Mesendoderm (in vitro differentiated cells): Measurements from ENCODE around the gene SLC1A2.

Source experiments
- DNase-seq: peaks from one replicate; pipeline ENCODE4 v3.0.0; 2013
- H2AK5ac ChIP-seq: 2 replicates; pipeline ENCODE4 v1.6.1; 2013; ENCODE audit warnings: low read length, inconsistent platforms
- H2BK120ac ChIP-seq: 2 replicates; pipeline ENCODE4 v1.6.1; 2013; ENCODE audit warnings: low read depth, mild to moderate bottlenecking, low read length, moderate library complexity, mixed read lengths
- H2BK15ac ChIP-seq: replicated peaks from 2 replicates; pipeline ENCODE4 v1.6.1; 2013; ENCODE audit warnings: low read depth, mild to moderate bottlenecking, moderate library complexity
- H2BK5ac ChIP-seq: 2 replicates; pipeline ENCODE4 v1.6.1; 2013; ENCODE audit warnings: low read length, inconsistent platforms
- H3K18ac ChIP-seq: 2 replicates; pipeline ENCODE4 v1.6.1; 2013; ENCODE audit warnings: mild to moderate bottlenecking, low read length, mixed read lengths
- H3K23ac ChIP-seq: one replicate; pipeline ENCODE4 v1.6.1; 2013; ENCODE audit warnings: low read length
- H3K27ac ChIP-seq: 2 replicates; pipeline ENCODE4 v1.5.1; 2013; ENCODE audit warnings: low read depth, mild to moderate bottlenecking, inconsistent platforms, low read length, moderate library complexity
- H3K27me3 ChIP-seq: 2 replicates; pipeline ENCODE4 v1.6.1; 2013; ENCODE audit warnings: low read length, control low read depth, mild to moderate bottlenecking, inconsistent platforms; ENCODE audit not compliant: insufficient read depth, poor library complexity
- H3K36me3 ChIP-seq: 2 replicates; pipeline ENCODE4 v1.6.1; 2013; ENCODE audit warnings: low read length, inconsistent platforms; ENCODE audit not compliant: control insufficient read depth, insufficient read depth
- H3K4ac ChIP-seq: one replicate; pipeline ENCODE4 v1.6.1; 2013; ENCODE audit warnings: low read depth, mild to moderate bottlenecking, low read length, moderate library complexity
- H3K4me1 ChIP-seq: 2 replicates; pipeline ENCODE4 v1.6.1; 2013; ENCODE audit warnings: low read depth, low read length, inconsistent platforms; ENCODE audit not compliant: control insufficient read depth
- H3K4me2 ChIP-seq: 2 replicates; pipeline ENCODE4 v1.6.1; 2013; ENCODE audit warnings: low read length
- H3K4me3 ChIP-seq: 2 replicates; pipeline ENCODE4 v1.5.1; 2013; ENCODE audit warnings: mild to moderate bottlenecking, low read length
- H3K56ac ChIP-seq: one replicate; pipeline ENCODE4 v1.6.1; 2013; ENCODE audit warnings: low read length
- H3K79me1 ChIP-seq: 2 replicates; pipeline ENCODE4 v1.6.1; 2013; ENCODE audit warnings: low read length, inconsistent platforms
- H3K79me2 ChIP-seq: 2 replicates; pipeline ENCODE4 v1.6.1; 2013; ENCODE audit warnings: mild to moderate bottlenecking, low read length; ENCODE audit not compliant: control insufficient read depth, insufficient read depth
- H3K9ac ChIP-seq: 2 replicates; pipeline ENCODE4 v1.6.1; 2013; ENCODE audit warnings: low read length, inconsistent platforms
- H4K5ac ChIP-seq: one replicate; pipeline ENCODE4 v1.6.1; 2013; ENCODE audit warnings: low read length
- H4K8ac ChIP-seq: one replicate; pipeline ENCODE4 v1.6.1; 2013; ENCODE audit warnings: low read depth, mild to moderate bottlenecking, control low read depth, low read length, moderate library complexity
- WGBS: extraction: QIAGEN DNeasy Blood & Tissue Kit; methylation state at CpG from one replicate; pipeline ENCODE4 v1.1.7; 2013; ENCODE audit warnings: low lambda C conversion rate, missing lambda C conversion rate; ENCODE audit not compliant: insufficient coverage; ENCODE audit errors: extremely low coverage; 5-methylcytosine and 5-hydroxymethylcytosine counted together

The SLC1A2 gene

DNA sequence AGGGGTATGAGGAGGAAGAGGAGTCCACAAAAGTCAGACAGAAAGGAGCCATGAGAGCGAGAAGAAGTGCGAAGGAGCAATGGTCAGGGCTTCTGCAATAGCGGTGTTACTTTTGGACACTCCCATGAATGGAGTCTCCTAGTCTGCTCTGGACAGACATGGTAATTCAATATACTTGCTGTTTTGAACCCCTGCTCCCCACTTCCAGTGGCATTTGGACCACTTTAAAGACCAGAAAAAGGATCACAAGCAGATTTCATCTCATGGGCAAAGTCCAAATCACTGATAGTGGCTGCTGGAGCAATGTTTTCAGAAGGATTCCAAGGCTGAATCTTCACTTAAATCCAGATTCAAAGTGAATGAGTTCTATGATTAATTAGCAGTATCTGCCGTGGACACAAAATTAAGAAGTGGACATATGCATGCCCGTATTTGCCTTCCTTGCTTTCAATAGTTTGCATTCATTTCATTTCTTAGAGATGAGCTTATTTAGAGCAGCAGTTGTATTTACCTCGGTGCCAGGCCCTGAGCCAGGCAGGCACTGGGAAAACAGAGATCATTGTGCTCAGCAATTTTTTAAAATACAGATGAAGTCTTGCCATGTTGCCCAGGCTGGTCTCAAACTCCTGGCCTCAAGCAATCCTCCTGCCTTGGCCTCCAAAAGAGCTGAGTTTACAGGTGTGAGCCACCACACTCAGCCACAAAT, 72.0 kb downstream of the SLC1A2 start:
- no peak overlapping the region for H3K4me3 ChIP-seq
- no peak overlapping the region for H3K56ac ChIP-seq
- H2BK5ac ChIP-seq: no peak overlapping the region
- no peak overlapping the region for H3K4me2 ChIP-seq
- H3K79me2 ChIP-seq: no peaks in the 10 kb centered on the region
- no peak overlapping the region for H4K5ac ChIP-seq
- H3K4me1 ChIP-seq: no peaks in the 10 kb centered on the region
- H2AK5ac ChIP-seq: no peak overlapping the region
- no peak overlapping the region for H2BK15ac ChIP-seq
- no peak overlapping the region for H2BK120ac ChIP-seq
- no CpG with 5 or more reads among the region's 6 CpGs for WGBS
- H3K27me3 ChIP-seq: no peaks in the 10 kb centered on the region
- H3K27ac ChIP-seq: no peak overlapping the region
- H3K36me3 ChIP-seq: no peaks in the 10 kb centered on the region
- no peak overlapping the region for H3K9ac ChIP-seq
- no peak overlapping the region for H3K18ac ChIP-seq
- no peak overlapping the region for H4K8ac ChIP-seq
- H3K4ac ChIP-seq: no peak overlapping the region
- H3K79me1 ChIP-seq: no peaks in the 10 kb centered on the region
- no peak overlapping the region for H3K23ac ChIP-seq
- DNase-seq: no peak

DNA sequence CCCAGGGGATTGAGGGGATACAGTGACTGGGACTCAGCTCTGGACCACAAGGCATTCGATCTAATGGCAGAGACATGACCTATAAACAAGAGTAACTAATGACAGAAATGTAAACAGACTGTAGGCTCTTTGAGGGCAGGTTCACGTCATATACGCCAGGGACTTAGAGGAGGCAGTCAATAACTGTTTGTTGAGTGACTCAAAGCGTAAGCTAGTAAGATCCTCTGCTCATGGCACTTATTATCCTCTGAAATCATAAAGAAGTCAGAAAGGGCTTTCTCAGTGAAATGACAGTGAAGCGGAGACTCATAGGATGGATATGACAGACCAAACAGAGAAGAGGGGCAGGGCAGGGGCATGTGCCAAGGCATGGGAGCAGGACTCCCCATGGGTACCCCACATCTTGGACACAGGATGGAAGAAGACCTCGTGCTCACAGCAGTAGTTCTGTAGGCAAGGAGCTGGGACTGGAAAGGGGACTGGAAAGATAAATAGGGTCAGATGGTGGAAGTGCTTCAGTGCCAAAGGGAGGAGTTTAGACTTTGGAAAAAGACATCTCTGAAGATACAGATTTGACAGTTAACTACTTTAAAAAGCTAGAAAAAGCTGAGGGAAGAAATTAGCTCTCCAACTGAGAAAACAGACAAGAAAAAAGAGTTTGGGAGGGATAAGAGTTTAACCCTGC, 72.7 kb downstream of the SLC1A2 start:
- no peak for DNase-seq
- no CpG with 5 or more reads among the region's 6 CpGs for WGBS

DNA sequence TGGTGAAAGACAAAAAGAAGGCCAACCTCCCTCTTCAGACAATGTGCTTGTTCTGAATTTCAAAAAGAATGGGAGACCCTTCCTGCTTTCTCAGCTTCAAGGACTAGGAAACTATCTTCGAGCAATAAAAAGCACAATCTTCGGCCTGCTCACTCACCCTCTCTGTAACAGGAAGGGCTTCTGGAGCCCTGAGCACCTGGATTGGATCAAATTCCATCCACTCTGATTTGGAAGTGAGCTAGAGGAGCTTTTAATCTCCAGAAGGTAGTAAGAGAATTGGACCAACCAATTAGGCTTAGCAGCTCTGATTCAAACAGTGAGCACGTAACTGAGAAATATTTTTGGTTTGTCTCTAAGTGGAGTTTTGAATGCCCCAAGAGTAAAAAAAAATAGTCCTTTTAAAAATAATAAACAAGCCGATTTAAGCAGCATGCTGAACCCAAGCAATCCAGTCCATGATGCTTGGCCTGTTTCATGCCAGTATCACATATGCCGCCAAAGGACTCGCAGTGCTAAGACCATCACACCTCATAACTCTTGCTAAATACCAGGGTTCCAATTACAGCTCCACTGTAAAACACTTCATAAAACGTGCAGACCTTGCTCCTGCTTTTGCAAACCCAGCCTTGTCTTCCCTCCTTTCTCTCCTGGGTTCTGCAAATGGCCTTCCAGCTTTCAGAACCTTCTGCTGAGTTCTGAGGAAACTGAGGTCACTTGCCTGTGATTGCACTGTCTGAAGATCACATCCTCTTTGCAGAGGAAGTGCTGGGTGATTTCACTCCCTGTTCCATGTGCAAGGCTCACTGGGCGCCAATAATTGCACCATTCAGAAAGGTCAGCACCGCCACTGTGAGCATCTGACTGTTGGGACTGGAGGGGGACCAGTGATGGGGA, 74.4 kb downstream of the SLC1A2 start:
- no peaks in the 10 kb centered on the region for H3K4me1 ChIP-seq
- no peak overlapping the region for H3K4ac ChIP-seq
- no peaks in the 10 kb centered on the region for H3K36me3 ChIP-seq
- no peak for DNase-seq
- no peak overlapping the region for H4K8ac ChIP-seq
- WGBS: no CpG with 5 or more reads among the region's 9 CpGs
- H2BK5ac ChIP-seq: no peak overlapping the region
- no peaks in the 10 kb centered on the region for H3K79me2 ChIP-seq
- no peak overlapping the region for H3K56ac ChIP-seq
- H3K4me2 ChIP-seq: no peak overlapping the region
- no peak overlapping the region for H3K23ac ChIP-seq
- no peak overlapping the region for H3K18ac ChIP-seq
- H2BK15ac ChIP-seq: no peak overlapping the region
- no peaks in the 10 kb centered on the region for H3K27me3 ChIP-seq
- no peak overlapping the region for H3K27ac ChIP-seq
- H2BK120ac ChIP-seq: no peak overlapping the region
- no peak overlapping the region for H3K9ac ChIP-seq
- no peak overlapping the region for H2AK5ac ChIP-seq
- no peak overlapping the region for H3K4me3 ChIP-seq
- H3K79me1 ChIP-seq: no peaks in the 10 kb centered on the region
- no peak overlapping the region for H4K5ac ChIP-seq

More for the DNA sequence above, 72.7 kb downstream of the SLC1A2 start:
- H3K18ac ChIP-seq: no peak overlapping the region
- H3K4me1 ChIP-seq: no peaks in the 10 kb centered on the region
- no peak overlapping the region for H3K4me2 ChIP-seq
- H4K8ac ChIP-seq: no peak overlapping the region
- no peak overlapping the region for H3K4me3 ChIP-seq
- no peak overlapping the region for H2BK15ac ChIP-seq
- no peaks in the 10 kb centered on the region for H3K79me2 ChIP-seq
- no peak overlapping the region for H3K23ac ChIP-seq
- H3K27ac ChIP-seq: no peak overlapping the region
- H3K9ac ChIP-seq: no peak overlapping the region
- no peaks in the 10 kb centered on the region for H3K36me3 ChIP-seq
- H3K56ac ChIP-seq: no peak overlapping the region
- no peak overlapping the region for H2BK120ac ChIP-seq
- no peak overlapping the region for H2AK5ac ChIP-seq
- no peak overlapping the region for H4K5ac ChIP-seq
- no peaks in the 10 kb centered on the region for H3K79me1 ChIP-seq
- no peak overlapping the region for H2BK5ac ChIP-seq
- no peaks in the 10 kb centered on the region for H3K27me3 ChIP-seq
- H3K4ac ChIP-seq: no peak overlapping the region

DNA sequence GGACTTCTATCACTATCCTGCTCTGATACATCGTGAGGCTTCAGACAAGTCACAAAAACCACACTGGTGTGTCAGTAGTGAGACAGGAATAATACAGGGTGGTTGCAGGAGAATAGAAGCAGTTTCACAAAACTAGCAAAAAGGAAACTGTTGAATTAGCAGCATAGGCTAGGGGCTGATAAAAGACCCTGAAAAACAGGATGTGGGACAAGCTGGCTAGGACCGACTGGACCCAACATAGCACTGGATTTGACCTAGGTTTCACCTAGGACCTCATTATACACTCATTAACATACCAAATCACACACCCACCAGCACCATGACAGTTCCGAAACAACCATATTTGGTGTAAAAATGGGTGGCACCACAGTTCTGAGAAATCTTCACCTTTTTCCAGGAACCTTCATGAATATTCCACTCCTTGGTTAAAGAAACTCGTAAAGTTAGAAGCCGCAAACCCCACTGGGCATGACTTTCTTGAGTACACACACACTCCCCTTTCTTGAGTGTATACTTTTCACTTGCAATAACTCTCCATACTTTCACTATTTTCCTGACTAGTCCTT, 76.2 kb downstream of the SLC1A2 start:
- Histone ChIP-seq H2AK5ac (no peak overlapping the region), H3K27me3 (no peaks in the 10 kb centered on the region), H3K23ac (no peak overlapping the region), H3K9ac (no peak overlapping the region), H3K27ac (no peak overlapping the region), H2BK120ac (no peak overlapping the region), H4K5ac (no peak overlapping the region), H3K4me3 (no peak overlapping the region), H3K79me2 (no peaks in the 10 kb centered on the region), H3K18ac (no peak overlapping the region), H3K4ac (no peak overlapping the region), H4K8ac (no peak overlapping the region), H3K79me1 (no peaks in the 10 kb centered on the region), H2BK5ac (no peak overlapping the region), H2BK15ac (no peak overlapping the region), H3K4me1 (no peaks in the 10 kb centered on the region), H3K36me3 (no peaks in the 10 kb centered on the region), H3K56ac (no peak overlapping the region), H3K4me2 (no peak overlapping the region)
- DNase-seq: no peak
- WGBS: no CpG with 5 or more reads among the region's 5 CpGs

DNA sequence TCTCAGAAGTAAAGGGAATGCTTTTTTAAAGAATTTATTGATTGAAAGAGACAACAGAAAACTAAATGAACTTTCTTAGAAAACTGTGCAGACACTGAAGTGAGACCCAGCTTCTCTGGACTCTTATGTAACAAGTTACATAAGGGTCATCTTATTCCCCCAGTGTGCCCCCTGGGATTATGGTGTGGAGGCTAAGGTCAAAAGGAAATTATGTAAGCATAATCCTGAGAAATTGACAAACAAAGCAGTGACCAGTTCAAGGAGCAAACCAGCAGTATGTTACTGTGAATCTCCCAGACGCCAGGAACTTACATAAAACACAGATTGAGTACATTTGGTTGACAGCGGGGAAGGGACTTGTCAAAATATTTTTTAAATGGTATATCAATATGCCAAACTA, 78.6 kb downstream of the SLC1A2 start:
- Histone ChIP-seq H2BK5ac (no peak overlapping the region), H3K23ac (no peak overlapping the region), H3K4ac (no peak overlapping the region), H3K18ac (no peak overlapping the region), H3K4me1 (no peaks in the 10 kb centered on the region), H3K36me3 (no peaks in the 10 kb centered on the region), H3K27ac (no peak overlapping the region), H3K27me3 (no peaks in the 10 kb centered on the region), H2AK5ac (no peak overlapping the region), H2BK15ac (no peak overlapping the region), H4K5ac (no peak overlapping the region), H3K9ac (no peak overlapping the region), H3K79me1 (no peaks in the 10 kb centered on the region), H3K4me2 (no peak overlapping the region), H3K56ac (no peak overlapping the region), H3K79me2 (no peaks in the 10 kb centered on the region), H4K8ac (no peak overlapping the region), H2BK120ac (no peak overlapping the region), H3K4me3 (no peak overlapping the region)
- WGBS: no CpG with 5 or more reads among the region's 2 CpGs
- DNase-seq: no peak
